ENCODE measurements around the gene SELENOK. TPM values are rescaled to one million over a fixed set of nuclear protein-coding genes. Genes with fewer than 3 reads are reported as not detected.

Gene SELENOK
- total RNA-seq, 1 experiment from 2014 or later: 48.8 TPM

Other genes starting within 250 kb of the SELENOK start
- 0.03 TPM in 1 of 2 replicates, not detected in the other for gene CHDH, start 45.4 kb downstream of the SELENOK start, total RNA-seq (2014; rRNA removed; shearing (Covaris generic))
- gene IL17RB, start 45.3 kb downstream of the SELENOK start, total RNA-seq (2014; rRNA removed; shearing (Covaris generic)): not detected in 2 replicates
- gene ACTR8, start 9.7 kb downstream of the SELENOK start, total RNA-seq (2014; rRNA removed; shearing (Covaris generic)): 36.3 and 37.5 TPM in 2 replicates
- not detected in 2 replicates for gene CACNA2D3, start 230.7 kb upstream of the SELENOK start, total RNA-seq (2014; rRNA removed; shearing (Covaris generic))

Measured in SK-MEL-5 (cell line).